Thoracic aorta (tissue), 2 donors: ENCODE measurements around the gene RPS6KA4. TPM values are rescaled to one million over a fixed set of nuclear protein-coding genes. Genes with fewer than 3 reads are reported as not detected.
A peak's percentile ranks its signal among the peaks of the same experiment; 100 is the strongest.
"Not testable (repeated sequence)": the region's sequence is repeated elsewhere in the genome, so short reads cannot be mapped to it uniquely, and the experiment has no call there.

Experiments used
- ATAC-seq: fragments of 150-250 bp; one replicate; pipeline ENCODE4 v1.8.0; 2017; ENCODE audit warnings: low read depth; ENCODE audit not compliant: insufficient number of reproducible peaks, low FRiP score
- DNase-seq: peaks from one replicate; pipeline ENCODE4 v3.0.0-alpha.2; 2020; ENCODE audit warnings: low spot score
- H3K27ac ChIP-seq, 2 donors: fragments of 200-600 bp; sonication (generic); 1 replicate in 1 of 2; 2 replicates in 1 of 2; pipeline ENCODE4 v1.5.1; 2016; ENCODE audit warnings: mild to moderate bottlenecking in 2 of 2, moderate library complexity in 2 of 2
- H3K27me3 ChIP-seq: fragments of 200-600 bp; sonication (generic); replicated peaks from 2 replicates; pipeline ENCODE4 v1.6.0; 2016; ENCODE audit warnings: mild to moderate bottlenecking; ENCODE audit not compliant: insufficient read depth
- H3K36me3 ChIP-seq: fragments of 200-600 bp; sonication (generic); one replicate; pipeline ENCODE4 v1.5.1; 2016
- H3K4me1 ChIP-seq, 2 donors: fragments of 200-600 bp; sonication (generic); 1 replicate in 1 of 2; 2 replicates in 1 of 2; pipeline versions ENCODE4 v1.5.1 to v1.6.0; 2016; ENCODE audit warnings: low read depth in 2 of 2, mild to moderate bottlenecking in 1 of 2; ENCODE audit not compliant: control insufficient read depth in 1 of 2
- H3K4me3 ChIP-seq: fragments of 200-600 bp; sonication (generic); 2 replicates; pipeline ENCODE4 v1.5.1; 2016; ENCODE audit warnings: mild to moderate bottlenecking
- H3K9me3 ChIP-seq: fragments of 200-600 bp; sonication (generic); 2 replicates; pipeline ENCODE4 v1.5.1; 2016
- CTCF ChIP-seq: fragments of 200-600 bp; sonication (generic); IDR thresholded peaks from one replicate; pipeline ENCODE4 v1.5.1; 2019; ENCODE audit warnings: antibody characterized with exemption
- total RNA-seq, 2 donors: library from RNA; depleted of rRNA; stranded (reverse); fragments of >200 nt; gene quantifications; one replicate each; pipeline versions ENCODE4 v1.1.0 to v1.2.3, GENCODE V29; 2016

RPS6KA4 gene
- total RNA-seq, 2 donors from 2014 or later: 42.5 to 50.0 TPM

GRCh38 chr11:64314805-64315561, 44.0 kb upstream of the RPS6KA4 start:
- H3K9me3 ChIP-seq: no peaks in the 10 kb centered on the region
- TF ChIP-seq CTCF: no peak
- ATAC-seq (no peak), DNase-seq (no peak)
- peaks cover 8 to 19% of the 10 kb centered on the region in 2 donors for H3K4me1 ChIP-seq
- no peak overlapping the region for H3K27ac ChIP-seq
- H3K4me3 ChIP-seq: no peak overlapping the region
- H3K36me3 ChIP-seq: peaks cover 3% of the 10 kb centered on the region
- no peaks in the 10 kb centered on the region for H3K27me3 ChIP-seq

- DNase-seq, H3K4me3 ChIP-seq, H3K36me3 ChIP-seq, H3K9me3 ChIP-seq, H3K27me3 ChIP-seq, ATAC-seq: not testable (repeated sequence)
- peak overlapping the region; percentile 97 to 100 for H3K27ac ChIP-seq
- peaks cover 8 to 19% of the 10 kb centered on the region in 2 donors for H3K4me1 ChIP-seq
Observed at GRCh38 chr11:64315667-64316526, 43.1 kb upstream of the RPS6KA4 start.

GRCh38 chr11:64316672-64317324, 42.2 kb upstream of the RPS6KA4 start:
- H3K4me3 ChIP-seq: peak overlapping the region; percentile 79
- H3K4me1 ChIP-seq: peaks cover 8 to 19% of the 10 kb centered on the region in 2 donors
- peak overlapping the region; percentile 97 to 100 for H3K27ac ChIP-seq
- H3K9me3 ChIP-seq: no peaks in the 10 kb centered on the region
- peaks cover 10% of the 10 kb centered on the region for H3K36me3 ChIP-seq
- DNase-seq: no peak
- TF ChIP-seq CTCF: no peak
- H3K27me3 ChIP-seq: no peaks in the 10 kb centered on the region
- no peak for ATAC-seq

- Histone ChIP-seq H3K4me3 (peak within 1 kb of the TSS; percentile 79), H3K27ac (peak within 1 kb of the TSS; percentile 97 to 100), H3K4me1 (peaks cover 8 to 19% of the 10 kb centered on the region in 2 donors), H3K27me3 (no peaks in the 10 kb centered on the region), H3K9me3 (no peaks in the 10 kb centered on the region), H3K36me3 (peaks cover 10% of the 10 kb centered on the region)
- ATAC-seq: peak; percentile 88
- no peak for TF ChIP-seq CTCF
- peak; percentile 96 for DNase-seq
Observed at GRCh38 chr11:64317325-64317960, 41.5 kb upstream of the RPS6KA4 start, which contains the start of gene TRMT112. Gene TRMT112 (minus strand): TSS chr11:64317559. CDS start chr11:64317526, 33 bp downstream.

- H3K4me1 ChIP-seq: peaks cover 8 to 19% of the 10 kb centered on the region in 2 donors
- no peaks in the 10 kb centered on the region for H3K27me3 ChIP-seq
- DNase-seq (peak; percentile 90), ATAC-seq (peak; percentile 73)
- peaks cover 10% of the 10 kb centered on the region for H3K36me3 ChIP-seq
- peak within 1 kb of the TSS; percentile 97 to 100 for H3K27ac ChIP-seq
- TF ChIP-seq CTCF: peak; percentile 13
- H3K9me3 ChIP-seq: no peaks in the 10 kb centered on the region
- H3K4me3 ChIP-seq: peak within 1 kb of the TSS; percentile 79
Observed at GRCh38 chr11:64317961-64318765, 40.8 kb upstream of the RPS6KA4 start, which contains the start of gene PRDX5. Gene PRDX5 (plus strand): TSS chr11:64318121. CDS start chr11:64318216, 95 bp downstream.
